Right cardiac atrium (tissue), 5 donors: ENCODE measurements around the gene CLCF1. TPM values are rescaled to one million over a fixed set of nuclear protein-coding genes. Genes with fewer than 3 reads are reported as not detected.

Experiments used
- ATAC-seq, 2 donors: fragments of 200-7000 bp; cut with Tn5 transposase; one replicate each; pipeline versions ENCODE4 v1.8.0 to v1.9.1; 2020; ENCODE audit warnings: moderate library complexity in 2 of 2, mild to moderate bottlenecking in 1 of 2
- DNase-seq, 3 donors: peaks; one replicate each; pipeline ENCODE4 v3.0.0-alpha.2; 2020
- H3K27ac ChIP-seq: one replicate; pipeline ENCODE4 v1.5.1; 2013; ENCODE audit warnings: mild to moderate bottlenecking, low read length, control low read depth, moderate library complexity
- H3K27me3 ChIP-seq: one replicate; pipeline ENCODE4 v1.6.1; 2013; ENCODE audit not compliant: control insufficient read depth, insufficient read depth
- H3K4me1 ChIP-seq: one replicate; pipeline ENCODE4 v1.6.1; 2013; ENCODE audit warnings: low read length; ENCODE audit not compliant: control insufficient read depth, insufficient read depth
- H3K4me3 ChIP-seq: one replicate; pipeline ENCODE4 v1.5.1; 2013; ENCODE audit warnings: low read length, control low read depth
- H3K9me3 ChIP-seq: one replicate; pipeline ENCODE4 v1.6.1; 2013; ENCODE audit warnings: low read length; ENCODE audit not compliant: control insufficient read depth
- WGBS: extraction: QIAGEN DNeasy Blood & Tissue Kit; methylation state at CpG from one replicate; pipeline ENCODE4 v1.1.7; 2013; 5-methylcytosine and 5-hydroxymethylcytosine counted together
- intact Hi-C, 4 donors: fragments of 100-400 bp; cut with DNase I; formaldehyde crosslinking; loops; one replicate each; pipeline versions ENCODE4 v1.11.0 to v1.14.0; 2022 to 2023
- polyA plus RNA-seq: library from polyadenylated mRNA; stranded (reverse); fragments of 200-250 nt; gene quantifications from one replicate; pipeline ENCODE4 v1.2.3, GENCODE V29; 2013
- total RNA-seq, 4 donors: library from RNA; stranded (reverse); fragmentation: NEBNext Ultra II Directional; extraction: Animal tissue kit (Norgen Biotek cat#: 25700); gene quantifications; one replicate each; pipeline ENCODE4 v1.2.1, GENCODE V29; 2021
- donor health status: healthy with polysubstance abuse.
- donor health status: DM: no; HTN: yes; CAD: no.
- donor health status: DM: no; HTN: no; CAD: no.
- donor health status: DM: no; HTN: yes; CAD: no; lungs with severe emphysema.
- donor health status: DM: yes; HTN: yes; CAD: no.

The CLCF1 gene
- total and polyA plus RNA-seq, 5 donors, result 2.9 to 6.1 (median 3.1) TPM

- peak; percentile 86 to 90 (median 87) for DNase-seq
- Histone ChIP-seq H3K4me3 (peak overlapping the region; percentile 94), H3K4me1 (peaks cover 10% of the 10 kb centered on the region), H3K27me3 (no peaks in the 10 kb centered on the region), H3K27ac (peak overlapping the region; percentile 87), H3K9me3 (no peaks in the 10 kb centered on the region)
- intact Hi-C loops, result no loop called here
- ATAC-seq, result peak; percentile 52 to 74
- WGBS, result 8% methylated on average over 40 of the region's 40 CpGs
Measured at GRCh38 chr11:67373648-67374570, 511 bp upstream of the CLCF1 start.

- peak; percentile 2 to 8 for ATAC-seq
- no peaks in the 10 kb centered on the region for H3K9me3 ChIP-seq
- no peaks in the 10 kb centered on the region for H3K27me3 ChIP-seq
- intact Hi-C loops, result no loop called here
- 1% methylated on average over 74 of the region's 78 CpGs for WGBS
- H3K4me3 ChIP-seq, result peak overlapping the region; percentile 94
- peak; percentile 66 to 86 (median 79) for DNase-seq
- H3K27ac ChIP-seq, result peak overlapping the region; percentile 73
- H3K4me1 ChIP-seq, result peaks cover 16% of the 10 kb centered on the region
Measured at GRCh38 chr11:67372321-67372992, 941 bp downstream of the CLCF1 start.

GRCh38 chr11:67371911-67372320 lies 1.5 kb downstream of the CLCF1 start:
- Histone ChIP-seq H3K27ac (peak overlapping the region; percentile 9), H3K4me1 (peaks cover 21% of the 10 kb centered on the region), H3K27me3 (no peaks in the 10 kb centered on the region), H3K9me3 (no peaks in the 10 kb centered on the region), H3K4me3 (peak overlapping the region; percentile 94)
- 11% methylated on average over 16 of the region's 16 CpGs for WGBS
- ATAC-seq, result no peak
- DNase-seq, result no peak
- intact Hi-C loops, result no loop called here

GRCh38 chr11:67371189-67371910 lies 2.0 kb downstream of the CLCF1 start:
- intact Hi-C loops, result no loop called here
- WGBS, result 42% methylated on average over 8 of the region's 8 CpGs
- Histone ChIP-seq H3K4me1 (peaks cover 25% of the 10 kb centered on the region), H3K27ac (no peak overlapping the region), H3K9me3 (no peaks in the 10 kb centered on the region), H3K27me3 (no peaks in the 10 kb centered on the region), H3K4me3 (no peak overlapping the region)
- DNase-seq (peak in 2 of 3 donors; percentile 74 to 76), ATAC-seq (peak in 1 of 2 donors; percentile 9)

- no peak overlapping the region for H3K27ac ChIP-seq
- H3K27me3 ChIP-seq, result no peaks in the 10 kb centered on the region
- H3K4me3 ChIP-seq, result no peak overlapping the region
- ATAC-seq (no peak), DNase-seq (no peak)
- no peaks in the 10 kb centered on the region for H3K9me3 ChIP-seq
- WGBS, result 55% methylated on average over 14 of the region's 14 CpGs
- H3K4me1 ChIP-seq, result peaks cover 27% of the 10 kb centered on the region
- intact Hi-C loops, result no loop called here
Measured at GRCh38 chr11:67370351-67371076, 2.9 kb downstream of the CLCF1 start.

GRCh38 chr11:67369801-67370284 lies 3.6 kb downstream of the CLCF1 start:
- WGBS, result 49% methylated on average over 12 of the region's 12 CpGs
- H3K4me1 ChIP-seq, result peaks cover 27% of the 10 kb centered on the region

GRCh38 chr11:67369275-67369674 lies 4.1 kb downstream of the CLCF1 start:
- ATAC-seq (no peak), DNase-seq (no peak)
- Histone ChIP-seq H3K9me3 (no peaks in the 10 kb centered on the region), H3K27ac (no peak overlapping the region), H3K4me3 (no peak overlapping the region), H3K4me1 (peaks cover 27% of the 10 kb centered on the region), H3K27me3 (no peaks in the 10 kb centered on the region)
- 84% methylated on average over 8 of the region's 8 CpGs for WGBS
- intact Hi-C loops, result no loop called here

More at GRCh38 chr11:67369801-67370284, 3.6 kb downstream of the CLCF1 start:
- intact Hi-C loops, result no loop called here
- Histone ChIP-seq H3K4me3 (no peak overlapping the region), H3K9me3 (no peaks in the 10 kb centered on the region), H3K27me3 (no peaks in the 10 kb centered on the region), H3K27ac (no peak overlapping the region)
- DNase-seq (no peak), ATAC-seq (no peak)

- Histone ChIP-seq H3K27ac (no peak overlapping the region), H3K27me3 (no peaks in the 10 kb centered on the region), H3K9me3 (no peaks in the 10 kb centered on the region), H3K4me3 (no peak overlapping the region), H3K4me1 (peaks cover 27% of the 10 kb centered on the region)
- ATAC-seq (no peak), DNase-seq (no peak)
- intact Hi-C loops, result no loop called here
- 84% methylated on average over 3 of the region's 3 CpGs for WGBS
Measured at GRCh38 chr11:67368621-67369020, 4.8 kb downstream of the CLCF1 start.

GRCh38 chr11:67367761-67368227 lies 5.6 kb downstream of the CLCF1 start:
- peak overlapping the region; percentile 24 for H3K27ac ChIP-seq
- intact Hi-C loops, result no loop called here
- ATAC-seq, result peak in 1 of 2 donors; percentile 7

More at GRCh38 chr11:67367761-67368227, 5.6 kb downstream of the CLCF1 start:
- peak in 1 of 3 donors; percentile 56 for DNase-seq
- no peaks in the 10 kb centered on the region for H3K9me3 ChIP-seq
- 40% methylated on average over 7 of the region's 7 CpGs for WGBS
- no peak overlapping the region for H3K4me3 ChIP-seq
- H3K27me3 ChIP-seq, result no peaks in the 10 kb centered on the region
- peaks cover 27% of the 10 kb centered on the region for H3K4me1 ChIP-seq
